Astrocyte (in vitro differentiated cells and primary cell): ENCODE measurements around the gene ME3. TPM values are rescaled to one million over a fixed set of nuclear protein-coding genes. Genes with fewer than 3 reads are reported as not detected.

Experiments used
- DNase-seq: peaks from one replicate; pipeline ENCODE4 v3.0.0-alpha.2; 2010; ENCODE audit warnings: low read depth
- FAIRE-seq: peaks from 2 replicates; lab custom pipeline; 2011; peaks lifted over from hg19 to GRCh38; lab: Jason Lieb, UNC
- H2AFZ ChIP-seq: 2 replicates; pipeline ENCODE4 v1.6.0; 2012; ENCODE audit warnings: low read depth, low read length, inconsistent platforms
- H3K27ac ChIP-seq: 2 replicates; pipeline ENCODE4 v1.5.1; 2011; ENCODE audit warnings: low read depth, low read length, inconsistent platforms
- H3K27me3 ChIP-seq: 2 replicates; pipeline ENCODE4 v1.6.0; 2011; ENCODE audit warnings: low read length, inconsistent platforms; ENCODE audit not compliant: insufficient read depth
- H3K36me3 ChIP-seq: 2 replicates; pipeline ENCODE4 v1.5.1; 2011; ENCODE audit warnings: low read length, inconsistent platforms; ENCODE audit not compliant: insufficient read depth
- H3K4me1 ChIP-seq: 2 replicates; pipeline ENCODE4 v1.5.1; 2011; ENCODE audit warnings: low read length, inconsistent platforms; ENCODE audit not compliant: insufficient read depth
- H3K4me2 ChIP-seq: 2 replicates; pipeline ENCODE4 v1.6.0; 2012; ENCODE audit warnings: low read length, inconsistent platforms
- H3K4me3 ChIP-seq: 2 replicates; pipeline ENCODE4 v1.5.1; 2011; ENCODE audit warnings: low read depth, mild to moderate bottlenecking, low read length, inconsistent platforms; ENCODE audit not compliant: insufficient read depth
- H3K79me2 ChIP-seq: 2 replicates; pipeline ENCODE4 v1.6.0; 2012; ENCODE audit warnings: mild to moderate bottlenecking, low read length, inconsistent platforms; ENCODE audit not compliant: insufficient read depth
- H3K9ac ChIP-seq: 2 replicates; pipeline ENCODE4 v1.6.0; 2012; ENCODE audit warnings: mild to moderate bottlenecking, low read length, inconsistent platforms
- H3K9me3 ChIP-seq: 2 replicates; pipeline ENCODE4 v1.5.1; 2012; ENCODE audit warnings: low read depth, mild to moderate bottlenecking, low read length, inconsistent platforms; ENCODE audit not compliant: insufficient read depth
- H4K20me1 ChIP-seq: 2 replicates; pipeline ENCODE4 v1.6.0; 2012; ENCODE audit warnings: low read length, inconsistent platforms; ENCODE audit not compliant: insufficient read depth
- H3K27ac Mint-ChIP-seq: one replicate; pipeline ENCODE4 v1.8.0; 2021; ENCODE audit warnings: mild to moderate bottlenecking, mixed read lengths; ENCODE audit not compliant: unreplicated experiment
- H3K27me3 Mint-ChIP-seq: one replicate; pipeline ENCODE4 v1.8.0; 2021; ENCODE audit warnings: low read depth, mixed read lengths; ENCODE audit not compliant: unreplicated experiment
- H3K36me3 Mint-ChIP-seq: one replicate; pipeline ENCODE4 v1.8.0; 2021; ENCODE audit warnings: low read depth, mixed read lengths; ENCODE audit not compliant: unreplicated experiment
- H3K4me1 Mint-ChIP-seq: one replicate; pipeline ENCODE4 v1.8.0; 2021; ENCODE audit warnings: low read depth, mixed read lengths; ENCODE audit not compliant: unreplicated experiment
- H3K4me3 Mint-ChIP-seq: one replicate; pipeline ENCODE4 v1.8.0; 2021; ENCODE audit warnings: mild to moderate bottlenecking, moderate library complexity, mixed read lengths; ENCODE audit not compliant: unreplicated experiment
- H3K9me3 Mint-ChIP-seq: one replicate; pipeline ENCODE4 v1.8.0; 2021; ENCODE audit warnings: mild to moderate bottlenecking, mixed read lengths; ENCODE audit not compliant: unreplicated experiment
- EZH2 ChIP-seq: IDR thresholded peaks from 2 replicates; pipeline ENCODE4 v1.6.1; 2012; ENCODE audit warnings: mild to moderate bottlenecking, low read length, inconsistent platforms; ENCODE audit not compliant: insufficient read depth
- total RNA-seq: library from RNA; stranded (reverse); gene quantifications from 2 replicates; pipeline ENCODE4 v1.2.1, GENCODE V29; 2021
- TF ChIP-seq, protein P1 (sequence below): IDR thresholded peaks from 2 replicates; pipeline ENCODE4 v1.5.1; 2011; ENCODE audit warnings: low read depth, mild to moderate bottlenecking, inconsistent platforms, low read length, moderate library complexity; ENCODE audit not compliant: insufficient read depth

Gene ME3
- total RNA-seq, 1 donor from 2014 or later, result 28.6 TPM

DNA sequence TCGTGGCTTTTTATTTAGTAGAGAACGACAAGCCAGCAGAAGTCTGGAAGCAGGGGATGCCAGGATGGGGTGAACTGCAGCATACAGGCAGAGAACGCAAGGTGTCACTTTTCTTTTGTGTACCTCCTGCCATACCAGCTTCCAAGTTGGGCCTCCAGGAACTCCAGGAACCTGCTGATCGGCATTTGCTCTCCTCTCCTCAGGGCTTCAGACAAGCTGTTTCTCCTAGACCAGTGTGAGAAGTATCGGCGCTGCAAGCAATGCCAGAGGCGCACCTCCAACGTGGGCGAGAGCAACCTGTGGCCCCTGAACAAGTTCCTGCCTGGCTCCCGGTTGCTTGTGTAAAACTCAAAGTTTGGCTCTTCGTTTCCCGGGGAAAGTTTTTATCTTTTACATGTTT lies 250.0 kb downstream of the ME3 start:
- Mint-ChIP-seq H3K36me3 (peaks cover 4% of the 10 kb centered on the region), H3K4me1 (peaks cover 5% of the 10 kb centered on the region), H3K27me3 (no peaks in the 10 kb centered on the region), H3K27ac (no peak overlapping the region), H3K4me3 (no peak overlapping the region), H3K9me3 (no peaks in the 10 kb centered on the region)
- FAIRE-seq (no peak), DNase-seq (no peak)
- H2AFZ ChIP-seq, result no peak overlapping the region
- H3K4me1 ChIP-seq, result no peaks in the 10 kb centered on the region
- H3K4me2 ChIP-seq, result no peak overlapping the region
- no peaks in the 10 kb centered on the region for H3K27me3 ChIP-seq
- no peak overlapping the region for H3K9ac ChIP-seq
- no peak for TF ChIP-seq EZH2
- TF ChIP-seq, protein P1, sequence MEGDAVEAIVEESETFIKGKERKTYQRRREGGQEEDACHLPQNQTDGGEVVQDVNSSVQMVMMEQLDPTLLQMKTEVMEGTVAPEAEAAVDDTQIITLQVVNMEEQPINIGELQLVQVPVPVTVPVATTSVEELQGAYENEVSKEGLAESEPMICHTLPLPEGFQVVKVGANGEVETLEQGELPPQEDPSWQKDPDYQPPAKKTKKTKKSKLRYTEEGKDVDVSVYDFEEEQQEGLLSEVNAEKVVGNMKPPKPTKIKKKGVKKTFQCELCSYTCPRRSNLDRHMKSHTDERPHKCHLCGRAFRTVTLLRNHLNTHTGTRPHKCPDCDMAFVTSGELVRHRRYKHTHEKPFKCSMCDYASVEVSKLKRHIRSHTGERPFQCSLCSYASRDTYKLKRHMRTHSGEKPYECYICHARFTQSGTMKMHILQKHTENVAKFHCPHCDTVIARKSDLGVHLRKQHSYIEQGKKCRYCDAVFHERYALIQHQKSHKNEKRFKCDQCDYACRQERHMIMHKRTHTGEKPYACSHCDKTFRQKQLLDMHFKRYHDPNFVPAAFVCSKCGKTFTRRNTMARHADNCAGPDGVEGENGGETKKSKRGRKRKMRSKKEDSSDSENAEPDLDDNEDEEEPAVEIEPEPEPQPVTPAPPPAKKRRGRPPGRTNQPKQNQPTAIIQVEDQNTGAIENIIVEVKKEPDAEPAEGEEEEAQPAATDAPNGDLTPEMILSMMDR, result no peak
- H3K4me3 ChIP-seq, result no peak overlapping the region
- no peaks in the 10 kb centered on the region for H4K20me1 ChIP-seq
- H3K27ac ChIP-seq, result no peak overlapping the region
- no peaks in the 10 kb centered on the region for H3K79me2 ChIP-seq
- H3K9me3 ChIP-seq, result no peaks in the 10 kb centered on the region
- H3K36me3 ChIP-seq, result no peaks in the 10 kb centered on the region

DNA sequence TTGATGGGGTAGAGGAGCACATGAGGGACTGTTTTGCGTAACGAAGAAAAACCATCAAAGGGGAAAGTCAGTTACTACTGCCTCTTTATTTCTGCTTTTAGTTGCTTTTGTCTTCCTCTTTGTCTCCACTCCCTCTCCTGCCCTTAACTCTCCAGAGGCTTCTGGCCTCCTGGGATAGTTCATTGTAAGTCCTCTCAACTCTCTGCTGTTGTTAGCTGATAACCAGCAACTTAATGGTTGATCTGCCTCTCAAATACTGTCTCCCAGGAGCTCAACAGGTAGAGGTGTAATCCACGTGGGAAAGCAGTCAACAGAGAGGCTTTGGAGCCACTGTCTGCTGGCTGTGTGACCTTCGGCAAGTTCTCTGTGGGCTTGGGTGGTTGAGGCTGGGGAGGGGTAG lies 250.5 kb downstream of the ME3 start:
- H3K27ac ChIP-seq, result no peak overlapping the region
- no peak overlapping the region for H3K27ac Mint-ChIP-seq
- no peak overlapping the region for H2AFZ ChIP-seq
- H3K36me3 ChIP-seq, result no peaks in the 10 kb centered on the region
- FAIRE-seq (no peak), DNase-seq (no peak)
- no peaks in the 10 kb centered on the region for H3K27me3 Mint-ChIP-seq
- no peak overlapping the region for H3K9ac ChIP-seq
- H3K27me3 ChIP-seq, result no peaks in the 10 kb centered on the region
- peaks cover 5% of the 10 kb centered on the region for H3K4me1 Mint-ChIP-seq
- TF ChIP-seq, protein P1, result no peak
- TF ChIP-seq EZH2, result no peak
- H3K4me2 ChIP-seq, result no peak overlapping the region
- no peak overlapping the region for H3K4me3 ChIP-seq
- H3K9me3 Mint-ChIP-seq, result no peaks in the 10 kb centered on the region
- peaks cover 4% of the 10 kb centered on the region for H3K36me3 Mint-ChIP-seq
- H3K4me1 ChIP-seq, result no peaks in the 10 kb centered on the region
- H3K79me2 ChIP-seq, result no peaks in the 10 kb centered on the region
- H4K20me1 ChIP-seq, result no peaks in the 10 kb centered on the region
- H3K9me3 ChIP-seq, result no peaks in the 10 kb centered on the region
- no peak overlapping the region for H3K4me3 Mint-ChIP-seq

DNA sequence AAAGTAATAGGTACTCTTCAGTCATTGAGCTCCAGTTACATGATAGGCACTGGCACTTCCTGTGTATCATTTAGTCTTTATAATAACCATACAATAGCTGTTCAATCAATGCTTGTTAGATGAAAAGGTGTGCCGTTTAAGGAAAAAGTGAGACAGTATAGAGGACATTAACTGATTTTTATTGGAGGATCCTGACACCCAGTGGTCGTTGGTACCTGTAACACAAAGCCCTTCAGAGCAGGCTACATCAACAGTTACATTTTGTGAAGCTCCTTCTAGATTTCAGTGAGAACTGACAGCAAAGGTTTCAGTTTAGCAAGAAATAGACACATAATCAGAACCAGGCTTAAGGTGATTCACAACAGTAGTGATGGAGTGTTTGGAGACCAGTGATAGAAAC lies 253.5 kb downstream of the ME3 start:
- no peak overlapping the region for H3K27ac ChIP-seq
- H3K36me3 Mint-ChIP-seq, result peaks cover 4% of the 10 kb centered on the region
- H4K20me1 ChIP-seq, result no peaks in the 10 kb centered on the region
- H3K27me3 Mint-ChIP-seq, result no peaks in the 10 kb centered on the region
- no peaks in the 10 kb centered on the region for H3K27me3 ChIP-seq
- H2AFZ ChIP-seq, result no peak overlapping the region
- no peaks in the 10 kb centered on the region for H3K79me2 ChIP-seq
- no peaks in the 10 kb centered on the region for H3K9me3 ChIP-seq
- TF ChIP-seq EZH2, result no peak
- TF ChIP-seq, protein P1, result peak; percentile 20
- H3K4me3 Mint-ChIP-seq, result no peak overlapping the region
- H3K4me1 Mint-ChIP-seq, result peaks cover 10% of the 10 kb centered on the region
- no peaks in the 10 kb centered on the region for H3K36me3 ChIP-seq
- no peaks in the 10 kb centered on the region for H3K4me1 ChIP-seq
- no peak overlapping the region for H3K4me2 ChIP-seq
- no peak for DNase-seq
- H3K27ac Mint-ChIP-seq, result no peak overlapping the region
- no peaks in the 10 kb centered on the region for H3K9me3 Mint-ChIP-seq
- FAIRE-seq, result peak; percentile 64
- H3K9ac ChIP-seq, result no peak overlapping the region
- H3K4me3 ChIP-seq, result no peak overlapping the region
